Measurements from ENCODE around the gene PTBP1. TPM values are rescaled to one million over a fixed set of nuclear protein-coding genes. Genes with fewer than 3 reads are reported as not detected.

Gene PTBP1
- total and polyA plus RNA-seq, 2 donors (not counting 3 experiments of a cell fraction or from before 2014, with no cell fraction given) = 382 to 623 TPM

GRCh38 chr19:813219-814151 is 16.2 kb downstream of the PTBP1 start:
- Histone ChIP-seq H3K36me3 (ENCODE audit: control insufficient read depth in 2 of 2, extremely low read depth in 1 of 2, insufficient read depth in 2 of 2, low read length in 2 of 2) (peaks cover 24 to 27% of the 10 kb centered on the region in 2 experiments), H3K27ac (ENCODE audit: insufficient read depth, low read depth, low read length) (no peak overlapping the region), H3K27me3 (ENCODE audit: control insufficient read depth in 2 of 2, insufficient read depth in 2 of 2, low read length in 2 of 2) (no peaks in the 10 kb centered on the region), H3K4me1 (ENCODE audit: control insufficient read depth, extremely low read depth, insufficient read depth, low read length) (no peaks in the 10 kb centered on the region), H3K9ac (replicated peaks; ENCODE audit: extremely low read depth, insufficient read depth, low read length) (no peak overlapping the region), H3K4me3 (replicated peaks in 1 of 3; ENCODE audit: insufficient read depth in 1 of 3, low read depth in 1 of 3, low read length in 3 of 3) (no peak overlapping the region), H3K4me2 (ENCODE audit: insufficient read depth, low read length) (no peak overlapping the region), H2AFZ (ENCODE audit: low read depth, low read length) (no peak overlapping the region), H3K79me2 (ENCODE audit: control insufficient read depth, insufficient read depth, low read length) (peaks cover 15% of the 10 kb centered on the region), H4K20me1 (replicated peaks; ENCODE audit: control insufficient read depth, extremely low read depth, insufficient read depth, low read length) (peaks cover 3% of the 10 kb centered on the region), H3K9me3 (replicated peaks; ENCODE audit: control insufficient read depth, insufficient read depth, low read length) (no peaks in the 10 kb centered on the region), H3K9me1 (replicated peaks; ENCODE audit: control insufficient read depth, extremely low read depth, insufficient read depth, low read length) (no peaks in the 10 kb centered on the region)
- TF ChIP-seq CTCF (IDR thresholded peaks at IDR 0.05; ENCODE audit: extremely low read depth in 1 of 2, insufficient read depth in 1 of 2, low read depth in 1 of 2, low read length in 2 of 2) = no peak
- TF ChIP-seq MYC (IDR thresholded peaks at IDR 0.05; ENCODE audit: low read depth, low read length) = no peak
- peak; percentile 67 for TF ChIP-seq POLR2AphosphoS5 (IDR thresholded peaks at IDR 0.05; ENCODE audit: insufficient read depth, low read depth, low read length)
- no peak for TF ChIP-seq POLR2A (IDR thresholded peaks at IDR 0.05; ENCODE audit: low read depth, low read length)
- TF ChIP-seq GATA2 (IDR thresholded peaks at IDR 0.05; ENCODE audit: insufficient read depth, insufficient read length, low read depth, low read length) = no peak
- TF ChIP-seq, protein P1, sequence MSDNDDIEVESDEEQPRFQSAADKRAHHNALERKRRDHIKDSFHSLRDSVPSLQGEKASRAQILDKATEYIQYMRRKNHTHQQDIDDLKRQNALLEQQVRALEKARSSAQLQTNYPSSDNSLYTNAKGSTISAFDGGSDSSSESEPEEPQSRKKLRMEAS (IDR thresholded peaks at IDR 0.05; ENCODE audit: insufficient read depth, insufficient read length) = no peak
- no peak for TF ChIP-seq FOS (IDR thresholded peaks at IDR 0.05; ENCODE audit: borderline replicate concordance, insufficient read depth, low read length)
- ChIA-PET CTCF (no interaction called here), POLR2A (no interaction called here)
- dilution Hi-C loops (cut with MboI; ENCODE audit: extremely low pct_ligation_motif_present, low sequenced_read_pairs) (no loop called here), intact Hi-C loops (cut with micrococcal nuclease) (no loop called here)
- no TSS peak for BruUV-seq (replicated peaks)
- no peak for DNase-seq (ENCODE audit: low read depth, low spot score)
- FAIRE-seq = no peak

All from endothelial cell of umbilical vein (primary cell).